ENCODE measurements around the gene PPTC7.

The PPTC7 gene

DNA sequence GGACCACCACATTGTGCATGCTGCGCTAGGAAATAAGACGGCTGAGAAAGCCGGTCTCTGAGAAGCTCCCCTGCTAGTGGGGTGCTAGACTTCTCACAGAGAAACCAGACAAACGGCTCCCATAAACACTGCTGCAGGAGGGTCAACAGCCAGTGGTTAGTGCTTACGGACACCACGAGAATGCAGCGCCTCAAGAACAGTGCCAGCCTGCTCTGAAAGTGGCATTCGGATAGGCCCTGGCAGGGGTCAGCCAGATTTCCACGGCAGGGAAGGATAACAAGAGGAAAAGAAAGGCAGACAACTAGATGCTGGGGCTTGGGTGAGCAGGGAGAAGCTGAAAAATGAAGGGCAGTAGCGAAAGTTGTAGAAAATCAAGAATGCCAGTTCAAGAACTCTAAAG is 26.4 kb downstream of the PPTC7 start:
- Histone ChIP-seq H3K27me3 (replicated peaks in 2 of 5; ENCODE audit: control insufficient read depth in 4 of 5, insufficient read depth in 5 of 5, low read length in 4 of 5) (no peaks in the 10 kb centered on the region), H3K4me3 (ENCODE audit: control insufficient read depth in 1 of 7, extremely low read depth in 1 of 7, insufficient read depth in 4 of 7, low read depth in 2 of 7, low read length in 6 of 7) (no peak overlapping the region), H3K36me3 (ENCODE audit: control insufficient read depth in 4 of 4, insufficient read depth in 4 of 4, low read length in 3 of 4) (peaks cover under 1 to 4% (median 2%) of the 10 kb centered on the region in 4 experiments), H3K27ac (ENCODE audit: insufficient read depth in 1 of 2, low read depth in 1 of 2, low read length in 2 of 2, poor library complexity in 1 of 2, severe bottlenecking in 2 of 2) (no peak overlapping the region), H3K9me3 (ENCODE audit: control extremely low read depth in 1 of 5, control insufficient read depth in 4 of 5, insufficient read depth in 2 of 5, low read depth in 1 of 5, low read length in 4 of 5) (peaks cover 0 to 5% (median 0%) of the 10 kb centered on the region in 5 experiments), H3K4me1 (ENCODE audit: control extremely low read depth in 1 of 4, control insufficient read depth in 4 of 4, insufficient read depth in 4 of 4, low read length in 3 of 4) (peaks cover 3 to 22% (median 13%) of the 10 kb centered on the region in 4 experiments)
- WGBS (ENCODE audit: insufficient coverage), result 98% methylated on average over 10 of the region's 10 CpGs
- ChIA-PET POLR2A (no interaction called here), CTCF (interaction anchor here (0.8 to 13.5 kb wide), 3 partner anchors 9 to 45 kb away, joined by 3 to 118 read pairs (median 5); no protein-coding TSS in a partner anchor)
- DNase-seq, result no peak

DNA sequence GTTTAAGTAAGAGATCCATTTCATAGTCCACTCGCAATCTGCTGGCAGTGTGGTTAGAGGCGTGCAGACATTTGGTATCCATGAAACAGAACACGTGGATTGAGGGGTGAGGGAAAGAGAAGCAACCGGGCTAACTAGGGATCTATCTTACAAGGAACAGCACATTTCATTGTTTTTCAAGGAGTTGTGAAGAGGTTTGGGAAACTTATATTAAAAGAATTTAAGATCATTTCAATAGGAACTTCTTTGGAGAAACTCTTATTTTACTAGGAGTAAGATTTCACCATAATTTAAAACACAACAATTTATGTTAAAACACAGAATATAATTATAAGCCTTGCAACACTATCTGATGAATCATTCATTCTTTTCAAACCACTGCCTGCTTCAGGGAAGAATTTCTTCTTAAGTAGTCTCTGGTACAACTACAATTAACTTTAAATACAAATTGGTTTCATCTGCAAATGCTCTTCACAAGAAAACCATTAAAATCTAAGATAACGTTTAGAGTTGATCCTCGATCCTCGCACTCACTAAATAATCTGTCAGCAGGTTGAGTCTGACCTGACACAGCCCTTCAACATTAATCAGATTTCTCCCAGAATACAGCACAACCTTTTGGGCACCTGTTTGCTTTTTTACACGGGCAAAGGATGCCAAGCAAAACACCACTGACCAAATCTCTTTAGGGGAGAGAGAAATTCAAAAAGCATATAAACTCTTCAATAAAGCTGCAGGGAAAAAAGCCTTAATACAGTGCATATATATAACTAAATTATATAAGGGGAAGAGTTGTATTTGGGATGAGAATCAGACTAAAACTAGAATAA is 27.3 kb downstream of the PPTC7 start:
- ChIA-PET POLR2A (interaction anchor here (0.7 kb wide), 1 partner anchor 47 kb away, joined by 3 read pairs; no protein-coding TSS in a partner anchor), CTCF (interaction anchor here (1.2 to 13.5 kb wide), 5 partner anchors 10 to 47 kb away, joined by 4 to 280 read pairs (median 27); no protein-coding TSS in a partner anchor)
- WGBS (ENCODE audit: insufficient coverage), result 91% methylated on average over 5 of the region's 8 CpGs
- H3K27me3 ChIP-seq (replicated peaks in 2 of 5; ENCODE audit: control insufficient read depth in 4 of 5, insufficient read depth in 5 of 5, low read length in 4 of 5), result no peaks in the 10 kb centered on the region
- peaks cover 5 to 10% (median 6%) of the 10 kb centered on the region in 4 experiments for H3K36me3 ChIP-seq (ENCODE audit: control insufficient read depth in 4 of 4, insufficient read depth in 4 of 4, low read length in 3 of 4)
- no peak overlapping the region for H3K4me3 ChIP-seq (ENCODE audit: control insufficient read depth in 1 of 7, extremely low read depth in 1 of 7, insufficient read depth in 4 of 7, low read depth in 2 of 7, low read length in 6 of 7)
- no peak overlapping the region for H3K27ac ChIP-seq (ENCODE audit: insufficient read depth in 1 of 2, low read depth in 1 of 2, low read length in 2 of 2, poor library complexity in 1 of 2, severe bottlenecking in 2 of 2)
- H3K9me3 ChIP-seq (ENCODE audit: control extremely low read depth in 1 of 5, control insufficient read depth in 4 of 5, insufficient read depth in 2 of 5, low read depth in 1 of 5, low read length in 4 of 5), result peaks cover 0 to 5% (median 0%) of the 10 kb centered on the region in 5 experiments
- peaks cover 0 to 16% (median 8%) of the 10 kb centered on the region in 4 experiments for H3K4me1 ChIP-seq (ENCODE audit: control extremely low read depth in 1 of 4, control insufficient read depth in 4 of 4, insufficient read depth in 4 of 4, low read length in 3 of 4)
- no peak for DNase-seq

DNA sequence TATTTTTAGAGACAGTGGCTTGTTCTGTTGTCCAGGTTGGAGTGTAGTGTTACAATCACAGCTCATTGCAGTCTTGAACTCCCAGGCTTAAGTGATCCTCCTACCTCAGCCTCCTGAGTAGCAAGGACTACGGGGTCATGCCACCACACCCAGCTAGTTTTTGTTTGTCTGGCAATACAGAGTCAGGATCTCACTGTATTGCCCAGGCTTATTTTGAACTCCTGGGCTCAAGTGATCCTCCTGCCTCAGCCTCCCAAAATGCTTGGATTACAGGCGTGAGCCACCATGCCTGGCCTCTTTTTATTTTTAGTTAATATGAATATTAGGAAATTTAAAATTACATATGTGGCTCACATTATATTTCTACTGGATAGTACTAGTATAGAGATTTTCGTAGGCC is 28.9 kb downstream of the PPTC7 start:
- H3K9me3 ChIP-seq (ENCODE audit: control extremely low read depth in 1 of 5, control insufficient read depth in 4 of 5, insufficient read depth in 2 of 5, low read depth in 1 of 5, low read length in 4 of 5), result peaks cover 0 to 5% (median 0%) of the 10 kb centered on the region in 5 experiments
- no peak overlapping the region for H3K4me3 ChIP-seq (ENCODE audit: control insufficient read depth in 1 of 7, extremely low read depth in 1 of 7, insufficient read depth in 4 of 7, low read depth in 2 of 7, low read length in 6 of 7)
- DNase-seq, result no peak
- POLR2A ChIA-PET, result no interaction called here
- H3K4me1 ChIP-seq (ENCODE audit: control extremely low read depth in 1 of 4, control insufficient read depth in 4 of 4, insufficient read depth in 4 of 4, low read length in 3 of 4), result peaks cover 0 to 12% (median 7%) of the 10 kb centered on the region in 4 experiments
- WGBS (ENCODE audit: insufficient coverage), result 100% methylated on average over 1 of the region's 3 CpGs
- H3K36me3 ChIP-seq (ENCODE audit: control insufficient read depth in 4 of 4, insufficient read depth in 4 of 4, low read length in 3 of 4), result peaks cover 8 to 19% (median 10%) of the 10 kb centered on the region in 4 experiments
- no peaks in the 10 kb centered on the region for H3K27me3 ChIP-seq (replicated peaks in 2 of 5; ENCODE audit: control insufficient read depth in 4 of 5, insufficient read depth in 5 of 5, low read length in 4 of 5)
- CTCF ChIA-PET, result interaction anchor here (0.8 to 10.5 kb wide), 12 partner anchors 9 to 104 kb away, joined by 3 to 280 read pairs (median 6); partner anchors contain the start of genes ARPC3, FAM216A and GPN3
- H3K27ac ChIP-seq (ENCODE audit: insufficient read depth in 1 of 2, low read depth in 1 of 2, low read length in 2 of 2, poor library complexity in 1 of 2, severe bottlenecking in 2 of 2), result no peak overlapping the region

DNA sequence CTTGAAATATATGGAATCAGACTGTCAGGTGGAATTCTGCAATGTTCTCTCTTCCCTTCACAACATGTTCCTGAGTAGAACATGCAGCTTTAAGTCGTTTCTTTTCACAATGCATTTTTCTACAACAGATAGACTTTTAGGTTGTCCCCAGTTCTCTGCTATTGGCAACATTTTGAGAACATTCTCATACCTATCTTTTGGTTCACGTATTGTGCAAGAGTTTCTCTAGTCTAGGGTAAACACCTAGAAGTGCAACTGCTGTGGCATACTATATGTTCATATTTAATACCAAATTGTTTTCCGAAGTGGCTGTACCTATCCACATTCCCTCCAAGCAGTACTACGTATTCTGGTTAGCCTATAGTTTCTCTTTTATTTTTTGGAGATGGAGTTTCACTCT is 32.1 kb downstream of the PPTC7 start:
- no peaks in the 10 kb centered on the region for H3K27me3 ChIP-seq (replicated peaks in 2 of 5; ENCODE audit: control insufficient read depth in 4 of 5, insufficient read depth in 5 of 5, low read length in 4 of 5)
- H3K36me3 ChIP-seq (ENCODE audit: control insufficient read depth in 4 of 4, insufficient read depth in 4 of 4, low read length in 3 of 4), result peaks cover 12 to 36% (median 17%) of the 10 kb centered on the region in 4 experiments
- no peak overlapping the region for H3K27ac ChIP-seq (ENCODE audit: insufficient read depth in 1 of 2, low read depth in 1 of 2, low read length in 2 of 2, poor library complexity in 1 of 2, severe bottlenecking in 2 of 2)
- 95% methylated on average over 2 of the region's 4 CpGs for WGBS (ENCODE audit: insufficient coverage)
- POLR2A ChIA-PET, result no interaction called here
- peaks cover 0 to 7% (median 4%) of the 10 kb centered on the region in 4 experiments for H3K4me1 ChIP-seq (ENCODE audit: control extremely low read depth in 1 of 4, control insufficient read depth in 4 of 4, insufficient read depth in 4 of 4, low read length in 3 of 4)
- no peak for DNase-seq
- H3K4me3 ChIP-seq (ENCODE audit: control insufficient read depth in 1 of 7, extremely low read depth in 1 of 7, insufficient read depth in 4 of 7, low read depth in 2 of 7, low read length in 6 of 7), result no peak overlapping the region
- no peaks in the 10 kb centered on the region for H3K9me3 ChIP-seq (ENCODE audit: control extremely low read depth in 1 of 5, control insufficient read depth in 4 of 5, insufficient read depth in 2 of 5, low read depth in 1 of 5, low read length in 4 of 5)
- CTCF ChIA-PET, result interaction anchor here (0.9 to 10.5 kb wide), 13 partner anchors 10 to 337 kb away, joined by 3 to 280 read pairs (median 10); partner anchors contain the start of gene ARPC3

DNA sequence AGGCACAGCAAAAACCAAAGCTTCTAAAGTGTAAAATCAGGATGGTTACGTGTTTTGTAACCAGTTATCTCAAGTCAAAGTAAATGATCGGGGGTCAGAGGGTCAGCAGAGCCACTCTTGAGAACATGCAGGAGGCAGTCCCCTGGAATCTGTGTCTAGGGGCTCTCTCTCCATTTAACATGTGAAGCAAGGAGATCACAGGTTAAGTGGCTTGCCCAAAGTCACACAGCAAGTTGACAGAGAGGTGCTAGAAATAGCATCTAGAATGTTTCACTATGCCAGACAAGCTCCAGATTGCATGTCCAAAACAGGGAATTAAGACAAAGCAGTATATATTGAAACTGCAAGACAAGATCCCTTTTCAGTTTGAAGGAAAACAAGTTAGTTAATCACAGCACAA is 33.4 kb downstream of the PPTC7 start:
- WGBS (ENCODE audit: insufficient coverage), result 94% methylated on average over 2 of the region's 2 CpGs
- Histone ChIP-seq H3K27ac (ENCODE audit: insufficient read depth in 1 of 2, low read depth in 1 of 2, low read length in 2 of 2, poor library complexity in 1 of 2, severe bottlenecking in 2 of 2) (no peak overlapping the region), H3K27me3 (replicated peaks in 2 of 5; ENCODE audit: control insufficient read depth in 4 of 5, insufficient read depth in 5 of 5, low read length in 4 of 5) (no peaks in the 10 kb centered on the region), H3K9me3 (ENCODE audit: control extremely low read depth in 1 of 5, control insufficient read depth in 4 of 5, insufficient read depth in 2 of 5, low read depth in 1 of 5, low read length in 4 of 5) (no peaks in the 10 kb centered on the region), H3K4me3 (ENCODE audit: control insufficient read depth in 1 of 7, extremely low read depth in 1 of 7, insufficient read depth in 4 of 7, low read depth in 2 of 7, low read length in 6 of 7) (no peak overlapping the region), H3K36me3 (ENCODE audit: control insufficient read depth in 4 of 4, insufficient read depth in 4 of 4, low read length in 3 of 4) (peaks cover 12 to 48% (median 24%) of the 10 kb centered on the region in 4 experiments), H3K4me1 (ENCODE audit: control extremely low read depth in 1 of 4, control insufficient read depth in 4 of 4, insufficient read depth in 4 of 4, low read length in 3 of 4) (no peaks in the 10 kb centered on the region)
- DNase-seq, result no peak
- CTCF ChIA-PET, result interaction anchor here (1.2 to 10.5 kb wide), 4 partner anchors 23 to 100 kb away, joined by 3 to 280 read pairs (median 4); partner anchors contain the start of gene ARPC3
- POLR2A ChIA-PET, result interaction anchor here (0.5 kb wide), 1 partner anchor 21 kb away, joined by 3 read pairs; no protein-coding TSS in a partner anchor

DNA sequence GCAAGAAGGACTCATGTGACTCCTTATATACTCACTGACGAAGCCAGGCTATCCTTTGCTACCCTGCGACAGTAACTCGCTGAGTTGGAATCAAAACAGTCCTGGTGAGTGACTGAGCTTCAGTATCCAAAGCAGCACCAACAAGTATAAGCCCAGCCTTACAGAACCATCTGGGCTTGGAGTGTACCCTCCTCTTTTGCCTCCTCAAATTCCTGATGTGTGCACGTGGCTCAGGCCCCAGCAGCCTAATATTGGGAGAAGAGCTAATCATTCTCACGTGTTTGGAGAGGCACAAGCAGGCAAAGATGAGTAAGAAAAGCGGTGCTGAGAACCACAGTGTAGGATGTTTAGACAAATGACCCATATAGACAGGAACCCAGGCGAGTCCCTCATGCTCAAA is 34.4 kb downstream of the PPTC7 start:
- H3K9me3 ChIP-seq (ENCODE audit: control extremely low read depth in 1 of 5, control insufficient read depth in 4 of 5, insufficient read depth in 2 of 5, low read depth in 1 of 5, low read length in 4 of 5), result no peaks in the 10 kb centered on the region
- WGBS (ENCODE audit: insufficient coverage), result 97% methylated on average over 7 of the region's 7 CpGs
- H3K4me1 ChIP-seq (ENCODE audit: control extremely low read depth in 1 of 4, control insufficient read depth in 4 of 4, insufficient read depth in 4 of 4, low read length in 3 of 4), result no peaks in the 10 kb centered on the region
- ChIA-PET CTCF (interaction anchor here (0.8 to 10.5 kb wide), 8 partner anchors 9 to 99 kb away, joined by 3 to 280 read pairs (median 3); partner anchors contain the start of gene ARPC3), POLR2A (no interaction called here)
- no peak overlapping the region for H3K4me3 ChIP-seq (ENCODE audit: control insufficient read depth in 1 of 7, extremely low read depth in 1 of 7, insufficient read depth in 4 of 7, low read depth in 2 of 7, low read length in 6 of 7)
- no peak for DNase-seq
- peaks cover 14 to 53% (median 29%) of the 10 kb centered on the region in 4 experiments for H3K36me3 ChIP-seq (ENCODE audit: control insufficient read depth in 4 of 4, insufficient read depth in 4 of 4, low read length in 3 of 4)
- no peak overlapping the region for H3K27ac ChIP-seq (ENCODE audit: insufficient read depth in 1 of 2, low read depth in 1 of 2, low read length in 2 of 2, poor library complexity in 1 of 2, severe bottlenecking in 2 of 2)
- H3K27me3 ChIP-seq (replicated peaks in 2 of 5; ENCODE audit: control insufficient read depth in 4 of 5, insufficient read depth in 5 of 5, low read length in 4 of 5), result no peaks in the 10 kb centered on the region
